CD4-positive, alpha-beta T cell treated with Interleukin-17A for 1 hour (primary cell): ENCODE results near the gene GALNT8.
"Not testable (repeated sequence)": the region's sequence is repeated elsewhere in the genome, so short reads cannot be mapped to it uniquely, and the experiment has no call there.

Source experiments
- DNase-seq: peaks from one replicate; pipeline ENCODE4 v3.0.0-alpha.2; 2020

The GALNT8 gene

DNA sequence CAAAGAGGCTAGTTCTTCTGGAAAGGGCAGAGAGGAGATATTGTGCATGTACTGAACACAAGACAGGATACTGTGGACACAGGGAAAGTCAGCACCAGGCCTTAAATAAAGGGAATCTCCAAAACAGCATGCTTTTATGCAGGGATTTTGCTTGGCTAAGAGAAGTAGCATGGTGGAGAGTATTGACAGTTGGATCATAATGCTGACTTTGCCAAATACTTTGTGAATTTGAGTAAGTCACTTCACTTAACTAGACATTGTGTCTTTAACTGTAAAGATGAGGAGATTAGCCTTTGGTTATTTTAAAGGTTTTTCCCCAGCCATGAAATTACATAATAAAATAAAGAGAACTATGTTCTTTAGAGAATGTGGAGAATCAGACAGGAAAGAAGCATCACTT lies 24.5 kb downstream of the GALNT8 start:
- DNase-seq: no peak

DNA sequence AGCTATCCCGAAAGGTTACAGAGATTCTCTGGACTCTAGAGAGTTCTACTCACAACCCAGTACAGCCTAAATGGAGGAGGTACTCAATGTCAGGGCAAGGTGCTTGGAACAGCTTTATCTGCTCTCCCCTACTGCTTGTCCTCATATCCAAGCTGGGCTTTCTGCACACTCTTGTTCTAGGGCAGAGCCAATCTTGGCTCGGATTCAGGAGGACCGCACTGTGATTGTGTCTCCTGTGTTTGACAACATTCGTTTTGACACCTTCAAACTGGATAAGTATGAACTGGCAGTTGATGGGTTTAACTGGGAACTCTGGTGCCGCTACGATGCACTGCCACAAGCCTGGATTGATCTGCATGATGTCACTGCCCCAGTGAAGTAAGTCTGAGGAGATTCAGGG lies 25.0 kb downstream of the GALNT8 start:
- no peak for DNase-seq

DNA sequence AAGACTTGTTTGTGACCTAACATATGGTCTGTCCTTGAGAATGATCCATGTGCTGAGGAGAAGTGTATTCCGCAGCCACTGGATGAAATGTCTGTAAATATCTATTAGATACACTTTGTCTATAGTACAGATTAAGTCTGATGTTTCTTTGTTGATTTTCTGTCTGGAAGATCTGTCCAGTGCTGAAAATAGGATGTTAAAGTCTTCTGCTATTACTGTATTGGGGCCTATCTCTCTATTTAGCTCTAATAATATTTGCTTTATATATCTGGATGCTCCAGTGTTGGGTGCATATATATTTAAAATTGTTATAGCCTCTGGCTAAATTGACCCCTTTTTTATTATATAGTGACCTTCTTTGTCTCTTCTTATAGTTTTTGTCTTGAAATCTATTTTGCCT lies 31.5 kb downstream of the GALNT8 start:
- not testable (repeated sequence) for DNase-seq

DNA sequence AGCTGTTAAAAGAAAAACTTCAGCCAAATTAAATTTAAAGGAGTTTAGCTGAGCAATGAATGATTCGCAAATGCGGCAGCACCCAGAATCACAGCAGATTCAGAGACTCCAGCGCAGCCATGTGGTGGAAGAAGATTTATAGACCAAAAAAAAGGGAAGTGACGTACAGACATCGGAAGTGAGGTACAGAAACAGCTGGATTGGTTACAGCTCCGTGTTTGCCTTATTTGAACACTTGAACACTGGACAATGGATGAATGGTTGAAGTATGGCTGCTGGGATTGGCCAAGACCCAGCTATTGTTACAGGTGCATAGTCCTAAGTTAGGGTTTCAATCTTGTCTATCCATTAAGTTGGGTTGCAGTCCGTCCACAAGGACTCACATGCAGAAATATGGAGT lies 42.6 kb downstream of the GALNT8 start:
- no peak for DNase-seq

DNA sequence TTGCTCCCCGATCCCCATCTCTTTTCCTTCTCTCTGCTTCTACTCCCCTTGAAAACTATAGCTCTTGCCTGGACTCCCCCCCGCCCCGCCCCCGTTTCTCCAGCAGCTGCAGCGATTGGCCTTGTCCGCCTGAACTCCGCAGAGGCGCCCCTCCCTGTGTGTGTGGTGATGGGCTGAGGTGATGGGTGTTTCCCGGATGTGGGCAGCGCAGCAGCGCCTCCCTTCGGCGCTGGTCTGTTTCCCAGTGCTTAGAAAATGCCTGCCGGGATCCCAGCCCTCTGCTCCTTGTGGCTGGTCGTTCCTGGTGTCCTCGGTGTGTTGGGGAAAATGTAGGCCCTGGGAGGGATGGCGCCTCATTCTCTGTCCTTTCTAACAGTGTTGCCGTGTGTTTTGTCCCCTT lies 43.3 kb downstream of the GALNT8 start:
- DNase-seq: no peak

DNA sequence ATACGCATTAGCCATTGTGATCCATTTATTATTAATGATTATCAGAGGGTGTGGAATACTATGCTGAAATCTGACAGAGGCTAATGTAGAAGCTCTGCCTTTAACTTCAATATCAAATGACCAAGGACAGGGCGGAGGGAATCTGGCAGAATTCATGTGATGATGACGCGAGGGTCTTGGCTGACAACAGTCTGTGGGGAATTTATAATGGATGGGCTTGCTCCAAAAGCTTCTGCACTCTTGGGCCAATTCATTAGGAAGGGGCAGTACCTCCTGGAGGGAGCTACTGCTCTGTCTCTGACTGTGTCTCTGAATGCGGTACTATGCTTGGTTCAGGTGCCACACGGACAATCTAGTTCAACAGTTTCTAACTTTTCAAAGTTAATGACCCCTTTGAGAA lies 46.2 kb downstream of the GALNT8 start:
- no peak for DNase-seq

DNA sequence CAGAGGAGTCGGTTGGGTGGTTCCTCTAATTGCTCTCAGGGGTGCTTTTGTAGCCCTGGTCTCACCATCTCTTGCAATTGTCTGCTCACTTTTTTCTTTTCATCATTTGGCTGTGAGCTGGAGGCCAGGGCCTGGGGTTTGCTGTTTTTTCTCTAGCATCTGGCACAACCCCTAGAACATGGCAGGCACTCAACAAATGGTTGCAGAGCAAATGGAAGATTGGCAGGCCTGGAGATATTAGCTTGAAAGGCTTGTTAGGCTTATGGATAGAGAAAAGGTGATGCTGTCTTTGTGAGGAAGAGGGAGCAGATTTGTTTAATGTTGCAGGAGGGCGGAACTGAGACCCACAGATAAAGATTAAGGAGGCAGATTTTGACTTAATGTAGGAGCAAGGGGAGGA lies 47.0 kb downstream of the GALNT8 start:
- no peak for DNase-seq

DNA sequence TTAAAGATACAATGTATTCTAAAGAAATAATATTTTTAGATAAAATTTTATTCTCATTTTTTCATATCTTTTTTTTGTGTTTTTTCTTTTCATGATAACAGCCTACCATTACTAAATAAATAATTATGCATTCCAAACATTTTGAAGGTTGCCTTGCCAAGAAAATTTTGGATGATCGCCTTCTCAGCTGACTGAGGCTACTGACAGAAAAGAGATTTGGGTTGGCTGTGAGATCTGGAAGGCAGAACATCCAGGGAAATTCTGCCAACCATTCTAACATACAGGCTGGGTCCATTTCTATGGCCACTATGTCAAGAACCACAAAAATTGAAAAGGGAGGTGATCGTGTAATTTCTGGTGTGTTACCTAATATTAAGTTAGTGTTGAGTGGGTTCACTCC lies 48.1 kb downstream of the GALNT8 start:
- DNase-seq: no peak

DNA sequence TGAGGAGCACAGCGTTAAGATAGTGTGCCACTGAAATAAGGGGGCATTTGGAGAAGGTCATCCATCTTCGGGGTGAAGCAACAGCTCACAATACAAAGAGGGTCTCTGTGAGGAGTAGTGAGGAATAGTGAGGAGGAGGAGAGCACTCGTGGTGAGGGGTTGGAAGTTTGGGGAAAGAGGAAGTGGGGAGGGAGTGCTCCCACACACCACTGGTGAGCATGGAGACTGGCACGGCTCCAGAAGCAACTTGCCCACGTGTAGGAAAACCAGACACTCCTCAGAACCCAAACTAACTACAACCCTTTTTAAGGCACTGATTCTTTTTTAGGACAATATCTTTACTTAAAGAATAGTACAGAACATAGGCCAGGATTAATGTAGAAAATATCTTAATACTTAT lies 48.9 kb downstream of the GALNT8 start:
- no peak for DNase-seq

DNA sequence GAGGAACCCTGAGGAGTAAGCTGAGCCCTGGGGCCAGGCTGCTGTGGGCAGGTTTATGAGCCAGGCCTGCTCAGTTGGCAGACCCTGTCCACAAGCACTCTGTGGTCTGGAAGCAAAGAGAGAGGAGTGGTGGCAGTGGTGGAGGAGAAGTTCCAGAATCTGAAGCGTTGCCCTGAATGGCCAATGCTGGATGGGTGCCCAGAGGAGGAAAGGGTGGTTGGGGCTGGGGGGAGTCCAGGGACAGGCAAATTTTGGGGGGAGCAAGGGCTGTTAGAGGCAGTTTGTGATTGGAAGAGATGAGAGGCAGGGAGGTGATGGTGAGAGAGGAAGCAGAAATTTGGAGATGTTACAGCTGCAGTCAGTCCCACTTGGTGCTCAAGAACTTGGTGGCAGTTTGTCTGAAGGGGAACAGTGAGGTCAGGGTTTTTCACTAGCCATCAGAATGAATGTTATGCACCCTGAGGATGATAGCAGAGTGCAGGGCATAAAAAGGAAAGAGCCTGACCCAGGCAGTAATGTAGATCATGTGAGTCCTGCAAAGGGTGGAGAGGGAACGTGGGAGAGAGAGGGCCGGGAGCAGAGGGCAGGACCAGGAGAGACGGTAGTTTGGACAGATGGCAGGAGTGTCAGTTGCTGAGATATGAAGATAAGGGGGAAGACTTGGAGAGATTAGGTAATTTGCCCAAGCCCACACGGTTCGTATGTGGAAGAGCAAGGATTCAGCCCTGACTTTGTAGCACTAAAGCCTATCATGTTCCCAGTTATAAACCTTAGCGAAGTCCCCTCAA lies 51.2 kb downstream of the GALNT8 start:
- DNase-seq: no peak

DNA sequence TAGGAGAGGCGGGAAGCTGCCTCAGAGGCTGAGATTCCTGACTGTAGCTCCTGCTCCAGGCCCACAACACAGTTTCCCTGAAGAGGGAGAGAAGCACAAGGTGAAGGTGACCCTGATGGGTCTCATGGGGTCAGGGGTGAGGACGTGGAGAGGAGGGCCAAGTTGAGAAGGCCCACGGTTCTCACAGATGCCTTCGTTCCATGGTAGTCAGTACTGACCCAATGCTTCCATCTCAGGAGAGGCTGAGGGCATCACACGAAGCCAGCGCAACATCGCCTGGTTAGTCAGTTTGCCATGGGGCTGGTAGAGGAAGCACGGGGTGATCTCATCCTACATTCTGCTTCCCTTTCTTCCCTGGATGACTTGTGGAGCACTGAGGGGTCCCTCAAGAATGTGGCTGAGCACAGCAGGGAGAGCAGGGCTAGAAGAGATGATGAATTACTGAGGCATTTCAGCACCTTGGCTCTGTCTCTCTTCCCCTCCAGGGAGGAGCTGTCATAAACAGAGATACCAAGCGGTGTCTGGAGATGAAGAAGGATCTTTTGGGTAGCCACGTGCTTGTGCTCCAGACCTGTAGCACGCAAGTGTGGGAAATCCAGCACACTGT lies 51.9 kb downstream of the GALNT8 start:
- no peak for DNase-seq

DNA sequence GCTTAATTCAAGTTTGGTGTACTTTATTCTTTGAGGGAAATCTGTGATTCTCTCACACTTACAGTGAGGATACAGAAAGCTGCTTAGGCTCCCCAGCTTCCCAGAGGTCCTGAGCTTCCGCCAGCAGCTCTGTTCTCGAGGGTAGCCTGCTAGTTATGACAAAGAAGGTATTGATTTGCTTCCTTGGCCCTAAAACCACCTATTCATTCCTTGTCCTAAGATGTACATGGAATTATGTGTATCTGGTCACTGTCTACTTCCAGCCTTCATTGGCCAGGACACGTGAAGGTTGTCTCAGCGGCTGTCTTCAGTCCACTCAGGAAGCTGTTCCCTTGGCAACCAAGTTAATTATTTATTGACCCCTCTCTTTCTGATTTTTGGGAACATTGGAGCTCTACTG lies 55.7 kb downstream of the GALNT8 start:
- no peak for DNase-seq

DNA sequence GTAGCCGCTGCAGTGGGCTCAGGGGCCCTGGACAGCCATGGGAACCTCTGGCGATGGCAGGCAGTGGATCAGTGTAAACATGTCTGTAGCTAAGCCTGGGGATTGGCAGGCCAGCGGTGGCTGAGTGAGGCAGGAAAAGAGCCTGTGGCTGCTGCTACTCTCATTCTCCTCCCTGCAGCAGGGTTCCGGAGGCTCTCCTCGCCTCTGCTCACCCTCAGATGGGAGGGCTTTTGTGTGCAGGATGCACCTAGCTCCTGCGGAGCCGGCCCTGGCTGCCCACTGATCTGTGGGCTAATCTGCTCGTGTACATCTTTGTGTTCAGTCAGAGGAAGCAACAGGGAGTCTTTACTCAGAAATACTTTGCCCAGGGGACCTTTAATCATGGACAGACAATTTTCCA lies 59.5 kb downstream of the GALNT8 start:
- DNase-seq: no peak

DNA sequence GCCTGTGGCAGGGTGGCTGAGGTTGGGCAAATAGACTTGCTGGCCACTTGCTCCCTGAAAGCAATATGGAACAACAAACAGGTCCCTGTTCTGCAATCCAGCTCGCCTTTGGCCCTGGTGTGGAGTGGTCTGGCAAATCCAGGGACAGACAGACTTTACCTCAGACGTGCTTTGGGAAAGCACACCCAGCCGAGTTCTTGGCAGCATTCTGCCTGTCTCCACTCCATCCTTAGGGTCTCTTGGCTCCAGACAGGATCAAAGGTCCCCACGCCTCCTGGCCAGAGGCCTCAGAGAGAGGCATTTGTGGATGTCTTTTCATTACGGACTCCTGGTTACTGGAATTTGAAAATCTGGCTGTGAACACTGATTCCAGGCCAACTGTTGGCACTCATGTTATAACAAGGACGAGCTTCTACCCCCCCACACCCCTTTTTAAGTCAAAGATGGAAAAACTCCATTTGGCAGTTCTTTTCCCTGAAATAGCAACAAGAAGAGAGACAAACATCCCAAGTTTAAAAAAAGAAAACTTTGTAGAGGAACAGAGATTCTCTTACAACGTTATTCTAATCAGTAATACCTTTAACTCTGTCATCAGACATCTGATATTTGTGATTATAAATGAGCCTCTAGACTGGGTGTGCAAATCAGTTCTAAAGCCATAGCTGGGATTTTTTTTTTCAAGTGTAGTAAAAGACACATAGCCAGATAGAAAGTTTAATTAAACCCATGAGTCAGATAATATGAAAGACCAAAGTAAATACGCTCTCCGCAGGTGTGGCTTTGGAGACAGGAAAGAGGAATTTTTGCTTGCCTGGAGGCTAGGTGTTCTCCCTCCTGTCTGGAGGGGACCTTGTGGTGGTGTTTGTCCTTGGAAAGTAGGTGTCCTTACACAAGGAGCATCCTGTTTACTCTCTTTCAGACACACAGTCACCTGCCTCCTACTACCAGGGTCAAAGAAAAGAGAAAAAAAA lies 60.7 kb downstream of the GALNT8 start:
- DNase-seq: no peak

DNA sequence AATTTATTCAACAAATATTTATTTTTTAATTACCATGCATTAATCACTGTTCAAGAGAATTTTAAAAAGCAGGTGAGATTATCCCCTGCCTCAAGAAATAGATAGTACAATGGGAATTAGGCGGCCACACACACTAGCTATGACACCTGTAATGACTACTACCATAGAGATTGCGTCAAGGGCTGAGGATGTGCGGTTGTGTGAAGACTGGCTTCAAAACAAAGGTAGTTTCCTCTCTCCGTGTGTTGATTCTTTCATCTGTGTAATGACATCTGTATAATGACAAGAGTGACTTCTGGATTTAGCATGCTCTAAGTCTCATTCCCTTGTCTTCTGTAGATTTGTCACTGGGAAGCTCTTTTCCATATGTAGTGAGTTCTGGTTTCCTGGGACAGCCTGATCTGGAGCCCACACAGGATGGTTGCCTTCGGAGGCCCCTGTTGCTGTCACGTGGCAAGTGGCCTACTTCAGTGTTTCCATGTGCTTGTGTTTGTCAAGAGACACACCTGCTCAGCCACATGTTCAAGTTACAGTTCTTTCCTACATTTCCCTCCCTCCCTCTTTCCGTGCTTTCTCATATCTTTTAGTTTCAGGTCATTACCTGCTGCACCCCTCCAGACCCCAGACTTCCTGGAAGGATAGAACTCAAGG lies 64.3 kb downstream of the GALNT8 start:
- DNase-seq: no peak

DNA sequence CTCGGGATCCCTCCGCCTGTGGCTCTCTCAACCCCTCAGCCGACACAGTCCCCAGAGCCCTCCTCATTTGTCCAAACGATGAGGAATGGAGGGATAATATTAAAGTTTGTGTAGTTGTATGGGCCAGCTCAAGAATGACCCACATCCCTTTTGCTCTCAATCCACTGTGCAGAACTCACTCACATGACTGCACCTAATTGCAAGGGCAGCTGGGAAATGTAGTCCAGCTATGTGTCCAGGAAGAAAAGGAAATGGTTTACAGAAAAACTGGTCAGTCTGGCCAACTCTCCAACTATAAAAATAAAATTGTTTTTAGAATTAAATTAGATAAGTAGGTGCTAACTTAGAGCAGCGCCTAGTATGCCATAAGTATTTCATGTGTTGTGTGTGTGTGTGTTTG lies 66.6 kb downstream of the GALNT8 start:
- no peak for DNase-seq

DNA sequence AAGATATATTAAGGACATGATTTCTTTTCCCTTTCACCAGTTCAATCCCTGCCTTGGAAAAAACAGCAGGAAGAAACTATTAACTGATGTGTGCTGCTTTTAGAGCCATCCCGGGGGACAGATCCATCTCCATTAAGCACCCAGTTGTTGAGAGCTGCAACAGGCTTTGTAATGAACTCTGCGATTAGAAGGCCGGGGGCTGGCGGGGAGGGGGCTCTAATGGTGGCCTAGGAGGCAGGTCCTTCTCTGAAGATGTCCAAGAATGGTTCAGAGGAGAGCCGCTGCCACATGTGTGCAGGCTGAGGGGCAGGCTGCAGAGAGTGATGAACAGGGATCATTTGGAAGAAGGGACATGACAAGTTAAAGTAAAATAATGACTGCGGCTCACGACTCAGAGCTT lies 67.8 kb downstream of the GALNT8 start:
- no peak for DNase-seq

DNA sequence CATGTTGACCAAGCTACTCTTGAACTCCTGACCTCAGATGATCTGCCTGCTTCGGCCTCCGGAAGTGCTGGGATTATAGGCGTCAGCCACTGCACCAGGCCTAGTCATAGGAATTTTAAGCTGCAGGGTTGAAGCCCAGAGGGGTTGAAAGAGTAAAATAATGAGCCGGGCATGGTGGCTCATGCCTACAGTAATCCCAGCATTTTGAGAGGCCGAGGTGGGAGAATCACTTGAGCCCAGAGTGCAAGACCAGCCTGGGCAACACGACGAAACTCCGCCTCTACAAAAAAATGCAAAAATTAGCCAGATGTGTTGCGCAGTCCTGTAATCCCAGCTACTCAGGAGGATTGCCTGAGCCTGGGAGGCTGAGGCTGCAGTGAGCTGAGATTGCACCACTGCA lies 69.6 kb downstream of the GALNT8 start:
- no peak for DNase-seq

DNA sequence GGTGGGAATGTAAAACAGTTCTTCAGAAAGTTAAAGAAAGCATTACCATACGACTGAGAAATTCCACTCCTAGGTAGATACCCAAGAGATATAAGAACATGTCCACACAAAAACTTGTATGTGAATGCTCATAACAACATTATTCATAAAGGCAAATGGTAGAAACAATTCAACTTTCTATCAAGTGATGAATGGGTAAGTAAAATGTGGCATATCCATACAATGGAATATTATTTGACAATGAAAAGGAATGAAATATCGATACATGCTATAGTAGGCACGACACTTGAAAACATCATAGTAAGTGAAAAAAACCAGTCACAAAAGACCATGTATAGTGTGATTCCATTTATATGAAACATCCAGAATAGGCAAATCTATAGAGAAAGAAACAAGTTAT lies 71.3 kb downstream of the GALNT8 start:
- DNase-seq: no peak

DNA sequence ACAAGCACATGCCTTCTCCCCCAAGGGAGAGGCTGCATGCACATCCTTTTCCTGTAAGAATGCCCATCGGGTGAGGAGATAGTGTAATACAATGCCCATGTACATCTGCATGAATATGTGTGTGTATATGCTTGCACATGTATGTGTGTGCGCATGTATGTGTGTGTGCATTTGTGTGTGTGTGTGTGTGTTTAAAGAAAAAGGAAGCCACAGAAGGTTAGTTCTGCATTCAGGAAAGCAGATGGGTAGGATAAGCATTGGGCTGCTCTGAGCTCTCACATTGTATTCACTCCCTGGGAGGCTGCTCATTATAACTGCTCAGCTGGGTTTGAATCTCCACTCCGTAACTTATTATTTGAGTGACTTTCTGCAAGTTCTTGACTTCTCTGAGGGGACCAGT lies 74.3 kb downstream of the GALNT8 start:
- no peak for DNase-seq

DNA sequence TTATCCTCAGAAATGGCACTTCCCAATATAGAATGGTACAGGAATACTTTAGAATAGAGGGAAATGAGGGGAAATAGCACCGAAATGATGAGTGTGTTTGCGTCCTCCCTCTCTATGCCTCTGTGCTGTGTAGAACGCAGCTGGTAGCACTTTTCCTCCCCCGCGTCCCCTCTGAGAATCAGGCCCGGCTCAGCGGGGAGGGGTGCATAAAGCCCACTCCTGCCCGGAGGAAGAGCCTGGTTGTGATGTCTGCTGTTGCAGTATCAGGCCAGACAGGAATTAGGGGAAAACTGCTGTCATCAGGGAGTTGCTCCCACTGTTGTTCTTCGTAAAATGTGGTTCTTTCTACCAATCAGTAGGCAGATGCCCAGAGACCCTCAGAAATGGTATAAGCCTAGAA lies 76.0 kb downstream of the GALNT8 start:
- no peak for DNase-seq

DNA sequence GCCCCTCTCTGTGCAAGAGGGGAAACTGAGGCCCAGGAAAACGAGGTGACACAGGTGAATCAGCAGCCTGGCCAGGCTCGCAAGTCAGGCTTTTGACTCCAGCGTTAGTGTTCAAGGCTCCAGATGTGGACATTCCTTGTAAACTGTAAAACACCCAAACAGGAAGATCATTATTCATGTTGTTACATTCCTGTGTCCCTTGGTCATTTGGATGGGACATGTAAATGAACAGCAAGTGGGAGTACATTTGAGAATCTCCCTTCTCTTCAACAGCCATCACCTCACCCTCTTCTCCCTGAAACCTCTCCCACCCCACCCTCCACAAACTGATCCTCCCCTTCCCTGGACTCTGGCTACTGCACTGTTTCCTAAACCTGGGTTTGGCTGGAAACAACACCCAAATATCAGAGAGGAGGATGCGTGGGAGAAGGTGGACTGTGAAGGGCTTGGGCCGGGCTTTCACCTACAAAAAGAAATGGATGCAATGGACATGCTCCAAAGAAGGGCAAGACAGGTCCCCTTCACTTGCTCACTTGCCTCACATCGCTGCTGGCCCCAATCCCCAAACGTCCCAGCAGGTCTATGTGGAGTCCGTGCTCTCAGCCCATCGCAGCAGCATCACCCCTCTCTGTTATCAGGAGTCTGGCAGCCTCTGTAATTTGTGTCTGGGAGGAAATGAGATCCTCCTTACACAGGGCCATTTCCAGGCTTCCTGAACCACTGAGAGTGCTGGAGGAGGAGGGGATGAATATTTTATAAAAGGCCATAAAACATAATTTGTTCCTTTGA lies 76.7 kb downstream of the GALNT8 start:
- DNase-seq: no peak
